GM19099 (cell line): ENCODE data around the gene GSTM2.
A peak's percentile ranks its signal among the peaks of the same experiment; 100 is the strongest.

Experiments used
- POLR2A ChIP-seq: IDR thresholded peaks from 3 replicates; pipeline ENCODE4 v1.6.1; 2011; ENCODE audit warnings: low read depth; ENCODE audit not compliant: insufficient read length; ENCODE audit errors: extremely low read depth

GSTM2 gene

GRCh38 chr1:109654519-109654918, 13.3 kb upstream of the GSTM2 start:
- no peak for TF ChIP-seq POLR2A

DNA sequence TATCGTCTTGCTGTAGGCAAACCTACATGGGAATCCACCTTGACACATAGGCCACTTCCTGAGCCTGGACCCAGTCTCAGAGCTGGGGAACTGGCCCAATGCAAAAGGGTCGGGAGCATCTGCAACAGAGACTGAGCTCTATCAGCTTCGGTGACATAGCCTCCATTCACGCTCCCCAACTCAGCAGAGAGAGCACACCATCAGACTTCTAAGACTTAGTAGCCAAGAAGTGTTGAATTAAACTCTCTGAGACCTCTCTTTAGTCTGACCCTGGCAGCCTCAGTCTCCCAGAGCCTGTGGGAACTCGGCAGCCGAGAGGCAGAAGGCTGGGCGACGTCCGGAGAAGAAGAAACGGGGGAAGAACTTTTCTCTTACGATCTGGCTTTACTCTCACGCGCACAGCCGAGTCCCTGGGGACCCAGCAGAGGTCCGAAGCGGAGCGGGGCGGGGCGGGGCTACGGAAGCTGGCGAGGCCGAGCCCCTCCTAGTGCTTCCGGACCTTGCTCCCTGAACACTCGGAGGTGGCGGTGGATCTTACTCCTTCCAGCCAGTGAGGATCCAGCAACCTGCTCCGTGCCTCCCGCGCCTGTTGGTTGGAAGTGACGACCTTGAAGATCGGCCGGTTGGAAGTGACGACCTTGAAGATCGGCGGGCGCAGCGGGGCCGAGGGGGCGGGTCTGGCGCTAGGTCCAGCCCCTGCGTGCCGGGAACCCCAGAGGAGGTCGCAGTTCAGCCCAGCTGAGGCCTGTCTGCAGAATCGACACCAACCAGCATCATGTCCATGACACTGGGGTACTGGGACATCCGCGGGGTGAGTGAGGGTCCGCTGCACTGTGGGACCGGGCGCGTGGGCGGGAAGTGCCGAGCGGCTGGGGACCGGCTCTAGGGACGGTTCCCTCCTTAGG, 12.0 kb upstream of the GSTM2 start, which contains the start of gene GSTM4:
Gene GSTM4 (plus strand): TSS at position 485 of the 905 bp plus-strand sequence. CDS start 291 bp downstream, at position 776.
- peak; percentile 63 for TF ChIP-seq POLR2A

DNA sequence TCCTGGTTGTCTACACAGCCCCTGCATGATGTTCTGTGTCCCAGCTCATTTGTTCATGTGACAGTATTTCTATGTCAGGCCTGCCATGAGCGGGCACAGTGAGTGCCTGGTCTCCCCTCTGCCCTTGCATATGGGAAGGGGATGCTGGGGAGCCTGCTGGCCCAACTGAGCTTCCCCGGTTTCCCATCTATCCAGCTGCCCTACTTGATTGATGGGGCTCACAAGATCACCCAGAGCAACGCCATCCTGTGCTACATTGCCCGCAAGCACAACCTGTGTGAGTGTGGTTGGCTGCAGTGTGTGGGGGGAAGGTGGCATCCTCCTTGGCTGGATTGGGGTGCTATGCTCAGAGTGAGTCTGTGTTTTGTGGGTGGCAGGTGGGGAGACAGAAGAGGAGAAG, 10.5 kb upstream of the GSTM2 start:
- TF ChIP-seq POLR2A, result no peak

DNA sequence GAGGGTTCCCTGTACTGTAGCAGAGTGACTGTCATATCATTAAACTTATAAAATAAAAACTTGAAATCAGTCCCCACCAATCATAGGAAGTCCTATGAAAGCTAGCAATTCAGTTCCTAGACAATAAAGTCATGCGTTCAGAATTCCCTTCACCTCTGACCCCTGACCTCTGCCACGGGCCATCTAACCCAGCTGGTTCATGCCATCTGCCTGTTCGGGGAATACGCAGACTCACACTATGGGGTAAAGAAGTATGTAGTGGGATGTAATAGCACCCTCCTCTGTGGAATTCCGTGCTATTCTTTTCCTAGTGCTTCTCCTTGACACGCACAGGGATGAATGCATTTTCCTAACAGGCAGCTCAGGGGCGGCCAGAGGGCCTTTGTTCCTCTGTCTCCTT, 9.9 kb upstream of the GSTM2 start:
- TF ChIP-seq POLR2A, result no peak

- no peak for TF ChIP-seq POLR2A
Measured at GRCh38 chr1:109658533-109659042, 9.3 kb upstream of the GSTM2 start.

GRCh38 chr1:109659145-109659544, 8.7 kb upstream of the GSTM2 start:
- no peak for TF ChIP-seq POLR2A

DNA sequence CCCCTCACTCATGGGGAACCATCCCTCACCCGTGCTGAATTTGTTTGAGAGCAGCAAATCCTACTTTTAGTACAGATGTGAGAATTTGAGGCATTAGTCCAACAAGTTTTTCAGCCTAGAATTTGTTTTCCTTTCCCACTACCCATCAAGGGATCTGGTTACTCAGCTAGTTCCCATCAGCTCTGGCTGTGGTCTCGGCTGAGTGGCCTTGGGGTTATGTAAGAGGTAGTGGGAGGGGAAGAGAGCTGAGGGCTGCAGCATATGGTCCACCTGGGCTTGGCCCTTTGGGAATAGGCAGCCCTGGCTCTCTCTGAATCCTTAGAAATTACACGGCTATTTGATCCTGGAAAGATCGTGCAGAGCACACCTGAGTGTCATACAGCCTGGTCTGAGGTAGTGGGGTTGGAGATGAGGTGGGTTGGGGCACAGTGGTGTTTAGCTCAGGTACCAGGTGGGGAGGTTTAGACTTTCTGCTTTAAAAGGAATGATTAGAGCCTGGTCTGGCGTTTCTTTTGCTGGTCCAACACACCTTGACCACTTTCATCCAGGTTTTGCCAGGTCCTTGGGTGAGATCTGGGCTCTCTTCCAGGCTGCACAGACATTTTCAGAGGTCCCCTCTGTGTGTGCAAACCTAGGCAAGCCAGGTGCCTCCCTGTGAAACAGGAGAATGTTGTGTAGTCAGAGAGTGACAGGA, 7.7 kb upstream of the GSTM2 start:
- no peak for TF ChIP-seq POLR2A

DNA sequence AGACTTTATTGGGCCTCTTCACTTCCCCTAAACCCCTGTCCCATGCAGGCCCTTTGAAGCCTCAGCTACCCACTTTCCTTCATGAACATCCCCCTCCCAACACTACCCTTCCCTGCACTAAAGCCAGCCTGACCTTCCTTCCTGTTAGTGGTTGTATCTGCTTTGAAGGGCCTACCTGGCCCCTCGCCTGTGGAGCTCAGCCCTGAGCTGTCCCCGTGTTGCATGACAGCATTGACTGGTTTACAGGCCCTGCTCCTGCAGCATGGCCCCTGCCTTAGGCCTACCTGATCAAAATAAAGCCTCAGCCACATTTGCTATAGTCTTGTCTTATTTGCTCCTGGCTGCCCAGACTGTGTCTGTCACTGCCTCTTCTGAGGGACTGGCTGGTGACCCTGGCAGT, 6.5 kb upstream of the GSTM2 start:
- no peak for TF ChIP-seq POLR2A

GRCh38 chr1:109664671-109665070, 3.2 kb upstream of the GSTM2 start:
- TF ChIP-seq POLR2A, result no peak

DNA sequence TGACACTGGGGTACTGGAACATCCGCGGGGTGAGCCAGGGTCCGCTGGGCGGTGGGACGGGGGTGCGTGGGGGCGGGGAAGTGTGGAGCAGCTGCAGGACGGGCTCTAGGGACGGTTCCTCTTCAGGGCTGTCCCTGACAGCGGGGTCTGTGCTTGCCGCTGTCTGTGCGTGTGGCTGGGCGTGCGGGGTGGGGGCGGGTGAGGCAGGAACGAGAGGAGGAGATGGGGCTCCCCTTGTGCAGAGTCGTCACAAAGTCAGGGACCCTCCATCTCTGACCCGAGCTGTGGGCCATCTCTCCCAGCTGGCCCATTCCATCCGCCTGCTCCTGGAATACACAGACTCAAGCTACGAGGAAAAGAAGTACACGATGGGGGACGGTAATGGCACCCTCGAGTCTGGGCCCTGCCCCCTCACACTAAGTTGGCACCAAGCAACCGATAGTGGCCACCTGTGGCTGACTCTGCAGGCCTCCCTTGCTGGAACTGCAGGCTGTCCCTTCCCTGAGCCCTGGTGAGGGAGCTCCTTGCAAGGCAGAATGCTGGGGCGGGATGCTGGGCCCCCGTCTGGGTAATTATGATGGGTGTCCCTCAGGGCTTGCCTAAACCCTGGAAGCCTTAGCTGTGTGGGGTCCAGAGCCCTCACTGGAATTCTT, 392 bp downstream of the GSTM2 start:
- TF ChIP-seq POLR2A, result no peak

- no peak for TF ChIP-seq POLR2A
Measured at GRCh38 chr1:109669246-109669948, 1.5 kb downstream of the GSTM2 start.

DNA sequence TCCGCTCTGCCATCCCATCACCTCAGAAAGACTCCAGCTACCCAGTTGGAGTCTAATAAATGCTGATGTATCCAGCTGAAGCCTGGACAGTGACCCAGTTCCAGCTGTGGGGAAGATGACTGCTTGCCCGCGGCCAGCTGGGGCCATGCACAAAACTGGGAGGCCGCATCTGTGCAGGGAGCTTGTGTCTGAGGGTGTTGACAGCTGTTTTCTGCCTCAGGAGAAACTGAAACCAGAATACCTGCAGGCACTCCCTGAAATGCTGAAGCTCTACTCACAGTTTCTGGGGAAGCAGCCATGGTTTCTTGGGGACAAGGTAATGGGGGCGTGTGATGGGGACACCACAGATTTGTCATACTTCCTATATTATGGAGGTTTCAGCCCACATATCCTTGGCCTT, 3.2 kb downstream of the GSTM2 start:
- no peak for TF ChIP-seq POLR2A

DNA sequence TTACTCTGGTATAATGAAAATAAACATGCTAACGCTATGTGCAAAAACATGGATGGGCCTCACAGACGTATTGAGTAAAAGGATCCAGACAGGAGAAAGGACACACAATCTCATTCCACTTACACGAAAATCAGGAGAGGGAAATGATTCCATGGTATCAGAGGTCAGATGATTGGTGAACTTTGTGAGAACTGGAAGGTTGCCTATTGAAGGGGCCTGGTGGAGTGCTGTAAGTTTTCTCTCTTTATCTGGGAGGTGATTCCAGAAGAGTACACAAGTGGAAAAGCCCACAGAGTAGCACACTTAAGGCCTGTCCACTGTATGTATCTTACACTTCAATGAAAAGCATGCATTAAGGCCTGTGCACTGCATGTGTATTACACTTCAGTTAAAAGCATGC, 9.6 kb downstream of the GSTM2 start:
- no peak for TF ChIP-seq POLR2A

- peak; percentile 82 for TF ChIP-seq POLR2A
Measured at GRCh38 chr1:109687641-109688499, 20.0 kb downstream of the GSTM2 start, which contains the start of gene GSTM1. Gene GSTM1 (plus strand): TSS chr1:109687817. CDS start chr1:109687874, 57 bp downstream.
